GM18861 (cell line): ENCODE data around the gene SLC33A1.
"Not testable (repeated sequence)": the region's sequence is repeated elsewhere in the genome, so short reads cannot be mapped to it uniquely, and the experiment has no call there.

Experiments
- ATAC-seq: cut with Tn5 transposase; IDR thresholded peaks from one replicate; pipeline ENCODE4 v1.9.1; 2021; ENCODE audit not compliant: unreplicated experiment

SLC33A1 gene

GRCh38 chr3:155862290-155862982 is 8.2 kb upstream of the SLC33A1 start:
- ATAC-seq: not testable (repeated sequence)

- no peak for ATAC-seq
Measured at GRCh38 chr3:155861476-155862183, 7.4 kb upstream of the SLC33A1 start.

GRCh38 chr3:155860424-155860823 is 6.2 kb upstream of the SLC33A1 start:
- not testable (repeated sequence) for ATAC-seq

GRCh38 chr3:155859859-155860258 is 5.6 kb upstream of the SLC33A1 start:
- no peak for ATAC-seq

GRCh38 chr3:155853214-155854140 is 750 bp downstream of the SLC33A1 start:
- peak; percentile 1 for ATAC-seq

GRCh38 chr3:155852341-155852740 is 1.9 kb downstream of the SLC33A1 start:
- no peak for ATAC-seq

GRCh38 chr3:155849404-155849803 is 4.8 kb downstream of the SLC33A1 start:
- ATAC-seq: not testable (repeated sequence)

- no peak for ATAC-seq
Measured at GRCh38 chr3:155847993-155848392, 6.2 kb downstream of the SLC33A1 start.

- ATAC-seq: no peak
Measured at GRCh38 chr3:155846119-155846518, 8.1 kb downstream of the SLC33A1 start.

- ATAC-seq: no peak
Measured at GRCh38 chr3:155843569-155843968, 10.7 kb downstream of the SLC33A1 start.

GRCh38 chr3:155835341-155836071 is 18.7 kb downstream of the SLC33A1 start:
- no peak for ATAC-seq

GRCh38 chr3:155828490-155829098 is 25.6 kb downstream of the SLC33A1 start:
- ATAC-seq: not testable (repeated sequence)

GRCh38 chr3:155815030-155815545 is 39.1 kb downstream of the SLC33A1 start:
- no peak for ATAC-seq

GRCh38 chr3:155813224-155813623 is 41.0 kb downstream of the SLC33A1 start:
- ATAC-seq: not testable (repeated sequence)

- ATAC-seq: no peak
Measured at GRCh38 chr3:155809181-155809580, 45.0 kb downstream of the SLC33A1 start.

GRCh38 chr3:155807823-155808222 is 46.4 kb downstream of the SLC33A1 start:
- ATAC-seq: no peak

- ATAC-seq: peak; percentile 96
Measured at GRCh38 chr3:155805802-155806618, 48.2 kb downstream of the SLC33A1 start, which contains the start of gene C3orf33. Gene C3orf33 (minus strand): TSS chr3:155806278. CDS start chr3:155806252, 26 bp downstream.

- no peak for ATAC-seq
Measured at GRCh38 chr3:155805204-155805801, 48.9 kb downstream of the SLC33A1 start.

GRCh38 chr3:155804323-155804722 is 49.9 kb downstream of the SLC33A1 start:
- ATAC-seq: no peak
